ENCODE measurements around the gene SLC6A7.
"Not testable (repeated sequence)": the region's sequence is repeated elsewhere in the genome, so short reads cannot be mapped to it uniquely, and the experiment has no call there.

Gene SLC6A7

GRCh38 chr5:150241298-150242160 lies 51.7 kb downstream of the SLC6A7 start:
- DNase-seq (ENCODE audit: low read depth, low spot score), result no peak

GRCh38 chr5:150242251-150242894 lies 52.5 kb downstream of the SLC6A7 start:
- no peak for DNase-seq (ENCODE audit: low read depth, low spot score)

DNA sequence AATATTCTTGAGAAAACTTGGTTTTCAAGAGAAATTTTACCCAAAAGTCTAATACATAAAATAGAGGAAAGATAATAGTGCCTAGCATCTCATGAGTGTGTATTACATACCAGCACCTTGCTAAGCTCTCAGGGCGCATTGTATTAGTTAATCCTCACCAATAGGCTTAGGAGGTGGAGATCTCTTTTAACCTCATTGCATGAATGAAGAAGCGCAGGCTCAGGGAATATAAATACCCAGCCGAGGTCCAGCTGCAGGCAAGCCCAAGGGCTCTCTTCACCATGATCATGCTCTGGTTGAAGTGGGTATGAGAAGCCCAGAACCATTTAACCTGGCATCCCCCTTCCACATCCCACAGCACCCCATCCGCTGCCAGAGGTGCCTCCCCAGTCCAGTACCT lies 53.7 kb downstream of the SLC6A7 start:
- DNase-seq (ENCODE audit: low read depth, low spot score), result no peak

- DNase-seq (ENCODE audit: low read depth, low spot score), result no peak
Measured at GRCh38 chr5:150244209-150244608, 54.3 kb downstream of the SLC6A7 start.

GRCh38 chr5:150245111-150245789 lies 55.4 kb downstream of the SLC6A7 start:
- DNase-seq (ENCODE audit: low read depth, low spot score), result no peak

GRCh38 chr5:150245808-150246207 lies 55.9 kb downstream of the SLC6A7 start:
- DNase-seq (ENCODE audit: low read depth, low spot score), result no peak

DNA sequence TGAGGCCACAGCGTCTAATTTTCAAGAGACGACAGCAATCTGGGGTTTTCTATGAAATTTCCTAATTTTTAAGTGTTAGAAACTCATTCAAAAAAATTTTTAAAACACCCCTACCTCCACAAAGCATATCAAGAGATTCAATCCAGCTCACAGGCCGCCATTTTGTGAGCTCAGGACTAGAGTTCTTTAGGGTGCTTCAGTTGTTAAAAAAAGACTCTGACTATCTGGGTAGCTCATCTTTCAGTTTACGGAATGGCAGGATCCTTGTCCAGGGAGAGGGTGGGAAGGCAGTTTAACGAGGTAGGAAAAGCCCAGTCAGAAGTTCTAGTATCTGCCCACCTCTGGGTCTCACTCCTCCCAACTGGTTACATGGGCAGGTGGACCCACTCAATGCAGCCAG lies 56.6 kb downstream of the SLC6A7 start:
- no peak for DNase-seq (ENCODE audit: low read depth, low spot score)

DNA sequence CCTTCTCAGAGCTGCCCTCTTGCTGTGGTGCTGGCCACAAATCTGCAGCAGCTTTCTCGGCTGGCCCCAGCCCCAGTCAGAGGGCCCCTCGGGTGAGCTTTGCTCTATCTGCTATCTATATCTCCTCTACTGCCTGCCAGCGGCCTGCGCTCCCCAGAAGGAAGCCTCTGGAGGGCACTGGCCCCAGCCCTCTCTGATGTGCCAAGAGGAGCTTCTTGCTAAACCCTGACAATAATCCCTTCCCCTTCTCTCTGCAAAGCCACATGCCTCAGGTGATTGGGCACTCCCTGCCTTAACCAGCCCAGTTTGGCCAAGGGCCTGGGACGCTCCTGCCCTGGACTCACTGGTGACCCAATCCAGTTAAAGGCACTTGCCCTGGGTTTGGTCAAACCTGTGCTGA lies 57.0 kb downstream of the SLC6A7 start:
- no peak for DNase-seq (ENCODE audit: low read depth, low spot score)

DNA sequence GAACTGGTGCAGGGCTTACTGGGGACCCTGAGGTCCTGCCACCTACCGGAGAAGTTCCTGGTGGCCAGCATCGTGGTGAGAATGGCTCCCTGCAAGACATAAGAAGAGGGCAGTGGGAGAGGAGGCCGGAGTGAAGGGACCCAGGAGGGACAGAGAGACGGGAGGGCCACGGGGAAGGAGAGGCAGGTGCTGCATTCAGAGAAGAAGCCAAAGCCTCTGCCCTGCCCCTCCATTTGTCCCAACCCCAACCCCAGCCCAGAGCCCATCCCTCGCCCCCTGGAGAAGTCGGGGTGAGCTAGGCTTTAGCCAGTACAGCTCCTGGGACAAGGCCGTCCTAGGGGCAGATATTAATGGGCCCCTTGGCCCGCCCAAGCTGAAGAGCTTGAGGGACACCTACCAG lies 57.9 kb downstream of the SLC6A7 start:
- no peak for DNase-seq (ENCODE audit: low read depth, low spot score)

DNA sequence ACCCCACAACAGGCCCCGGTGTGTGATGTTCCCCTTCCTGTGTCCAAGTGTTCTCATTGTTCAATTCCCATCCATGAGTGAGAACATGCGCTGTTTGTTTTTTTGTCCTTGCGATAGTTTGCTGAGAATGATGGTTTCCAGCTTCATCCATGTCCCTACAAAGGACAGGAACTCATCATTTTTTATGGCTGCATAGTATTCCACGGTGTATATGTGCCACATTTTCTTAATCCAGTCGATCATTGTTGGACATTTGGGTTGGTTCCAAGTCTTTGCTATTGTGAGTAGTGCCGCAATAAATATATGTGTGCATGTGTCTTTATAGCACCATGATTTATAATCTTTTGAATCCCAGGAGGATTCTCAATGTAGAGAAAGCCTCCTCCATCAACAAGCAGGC lies 58.6 kb downstream of the SLC6A7 start:
- DNase-seq (ENCODE audit: low read depth, low spot score), result not testable (repeated sequence)

GRCh38 chr5:150248946-150249345 lies 59.1 kb downstream of the SLC6A7 start:
- no peak for DNase-seq (ENCODE audit: low read depth, low spot score)

- DNase-seq (ENCODE audit: low read depth, low spot score), result no peak
Measured at GRCh38 chr5:150249744-150250143, 59.9 kb downstream of the SLC6A7 start.

DNA sequence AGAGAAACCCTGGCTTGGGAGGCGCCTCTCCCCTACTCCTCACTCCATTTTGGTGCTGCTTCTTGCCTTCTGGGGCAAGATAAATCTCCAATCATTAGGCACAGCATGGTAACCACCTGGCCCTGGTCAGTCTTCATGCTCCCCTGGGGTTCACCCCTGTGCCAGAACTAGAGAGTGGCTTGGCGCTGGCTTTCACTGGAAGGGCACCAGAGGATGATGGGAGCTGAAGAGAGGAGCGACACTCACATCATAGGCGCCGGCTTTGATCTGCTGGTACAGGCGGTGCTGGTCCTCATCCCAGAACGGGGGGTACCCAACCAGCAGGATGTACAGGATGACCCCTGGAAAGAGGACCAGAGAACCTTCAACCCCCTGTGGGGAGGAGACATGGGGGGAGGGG lies 61.6 kb downstream of the SLC6A7 start:
- no peak for DNase-seq (ENCODE audit: low read depth, low spot score)

- no peak for DNase-seq (ENCODE audit: low read depth, low spot score)
Measured at GRCh38 chr5:150252489-150252888, 62.6 kb downstream of the SLC6A7 start.

GRCh38 chr5:150253416-150254208 lies 63.8 kb downstream of the SLC6A7 start:
- no peak for DNase-seq (ENCODE audit: low read depth, low spot score)

DNA sequence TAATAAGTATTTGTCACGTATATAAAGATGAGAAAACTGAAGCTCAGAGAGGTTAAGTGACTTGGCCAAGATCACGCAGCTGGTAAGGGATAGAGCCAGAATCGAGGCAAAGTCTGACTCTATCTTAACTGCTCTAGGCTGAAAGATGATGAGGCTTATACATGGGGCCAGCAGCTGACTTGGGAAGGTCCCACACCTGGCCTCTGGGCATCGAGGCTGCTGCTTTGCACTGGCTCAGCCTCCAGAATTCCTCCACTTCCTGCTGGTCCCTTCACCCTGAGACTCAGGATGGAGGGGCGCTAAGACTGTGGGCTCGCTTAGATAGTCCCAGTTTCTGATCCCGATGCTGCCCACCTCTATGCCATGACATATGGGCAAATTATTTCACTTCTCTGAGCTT lies 64.5 kb downstream of the SLC6A7 start:
- no peak for DNase-seq (ENCODE audit: low read depth, low spot score)

- no peak for DNase-seq (ENCODE audit: low read depth, low spot score)
Measured at GRCh38 chr5:150254774-150255173, 64.9 kb downstream of the SLC6A7 start.

GRCh38 chr5:150255659-150256409 lies 66.0 kb downstream of the SLC6A7 start:
- DNase-seq (ENCODE audit: low read depth, low spot score), result no peak

GRCh38 chr5:150256410-150257064 lies 66.7 kb downstream of the SLC6A7 start:
- DNase-seq (ENCODE audit: low read depth, low spot score), result no peak

GRCh38 chr5:150257424-150257823 lies 67.6 kb downstream of the SLC6A7 start:
- DNase-seq (ENCODE audit: low read depth, low spot score), result no peak

GRCh38 chr5:150258130-150258529 lies 68.3 kb downstream of the SLC6A7 start:
- no peak for DNase-seq (ENCODE audit: low read depth, low spot score)
